Fibroblast of villous mesenchyme (primary cell): ENCODE data around the gene RRAGD. TPM values are rescaled to one million over a fixed set of nuclear protein-coding genes. Genes with fewer than 3 reads are reported as not detected.
A peak's percentile ranks its signal among the peaks of the same experiment; 100 is the strongest.

ENCODE experiments used
- DNase-seq: peaks from one replicate; pipeline ENCODE4 v3.0.0-alpha.2; 2010; ENCODE audit warnings: low read depth
- H3K4me3 ChIP-seq: 2 replicates; pipeline ENCODE4 v1.5.1; 2011; ENCODE audit warnings: low read depth, mild to moderate bottlenecking, low read length
- CTCF ChIP-seq: IDR thresholded peaks from 2 replicates; pipeline ENCODE4 v1.5.1; 2012; ENCODE audit warnings: low read depth, mild to moderate bottlenecking, low read length; ENCODE audit not compliant: insufficient read depth
- total RNA-seq: library from RNA; depleted of rRNA; stranded (reverse); fragments of >200 nt; gene quantifications from 2 replicates; pipeline ENCODE4 v1.2.3, GENCODE V29; 2012

The RRAGD gene
- total RNA-seq, 1 donor, result under 0.01 TPM

- DNase-seq, result no peak
- H3K4me3 ChIP-seq, result no peak overlapping the region
- no peak for TF ChIP-seq CTCF
These were observed 52.5 kb downstream of the RRAGD start for GRCh38 chr6:89359561-89359960.

GRCh38 chr6:89357390-89357789 lies 54.7 kb downstream of the RRAGD start:
- peak overlapping the region; percentile 38 for H3K4me3 ChIP-seq
- DNase-seq, result no peak
- TF ChIP-seq CTCF, result no peak

- no peak overlapping the region for H3K4me3 ChIP-seq
- DNase-seq, result no peak
- TF ChIP-seq CTCF, result no peak
These were observed 55.4 kb downstream of the RRAGD start for GRCh38 chr6:89356642-89357170.

GRCh38 chr6:89355511-89356194 lies 56.4 kb downstream of the RRAGD start:
- no peak for DNase-seq
- H3K4me3 ChIP-seq, result no peak overlapping the region
- no peak for TF ChIP-seq CTCF

GRCh38 chr6:89353702-89354392 lies 58.2 kb downstream of the RRAGD start:
- no peak for TF ChIP-seq CTCF
- no peak overlapping the region for H3K4me3 ChIP-seq
- no peak for DNase-seq

GRCh38 chr6:89353118-89353556 lies 58.9 kb downstream of the RRAGD start:
- TF ChIP-seq CTCF, result no peak
- H3K4me3 ChIP-seq, result peak overlapping the region; percentile 98
- no peak for DNase-seq
